ENCODE results near the gene SCN11A. TPM values are rescaled to one million over a fixed set of nuclear protein-coding genes. Genes with fewer than 3 reads are reported as not detected.
"Not testable (repeated sequence)": the region's sequence is repeated elsewhere in the genome, so short reads cannot be mapped to it uniquely, and the experiment has no call there.

SCN11A gene
- total RNA-seq, 4 donors from 2014 or later: 0.04 TPM; not detected in 3

DNA sequence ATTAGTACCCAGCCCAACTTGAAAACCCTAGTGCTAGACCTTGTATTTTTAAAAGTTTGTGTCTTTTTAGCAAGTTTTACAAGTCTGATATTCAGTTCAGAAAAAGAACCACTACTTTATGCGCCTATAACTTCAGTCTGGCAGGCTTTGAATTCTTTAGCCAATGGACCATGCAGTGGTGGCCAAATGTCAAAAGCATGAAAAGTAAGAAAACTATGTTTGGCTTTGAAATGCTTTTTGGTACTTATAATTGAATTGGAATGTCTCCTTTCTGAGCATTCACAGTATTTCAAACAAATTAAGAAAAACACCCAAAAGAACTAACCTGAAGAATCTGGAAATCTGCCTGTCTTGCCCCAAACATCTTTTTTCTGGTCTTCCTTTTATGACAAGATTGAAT, 12.9 kb upstream of the SCN11A start:
- H3K36me3 ChIP-seq: peaks cover 0 to 27% of the 10 kb centered on the region in 2 donors
- intact Hi-C loops (cut with DNase I; ENCODE audit: low total_unique reads) (no loop called here), in situ Hi-C loops (cut with MboI; ENCODE audit: low sequenced_read_pairs in 4 of 4) (no loop called here)
- TF ChIP-seq POLR2A (IDR thresholded peaks at IDR 0.05): no peak
- TF ChIP-seq, protein P1, sequence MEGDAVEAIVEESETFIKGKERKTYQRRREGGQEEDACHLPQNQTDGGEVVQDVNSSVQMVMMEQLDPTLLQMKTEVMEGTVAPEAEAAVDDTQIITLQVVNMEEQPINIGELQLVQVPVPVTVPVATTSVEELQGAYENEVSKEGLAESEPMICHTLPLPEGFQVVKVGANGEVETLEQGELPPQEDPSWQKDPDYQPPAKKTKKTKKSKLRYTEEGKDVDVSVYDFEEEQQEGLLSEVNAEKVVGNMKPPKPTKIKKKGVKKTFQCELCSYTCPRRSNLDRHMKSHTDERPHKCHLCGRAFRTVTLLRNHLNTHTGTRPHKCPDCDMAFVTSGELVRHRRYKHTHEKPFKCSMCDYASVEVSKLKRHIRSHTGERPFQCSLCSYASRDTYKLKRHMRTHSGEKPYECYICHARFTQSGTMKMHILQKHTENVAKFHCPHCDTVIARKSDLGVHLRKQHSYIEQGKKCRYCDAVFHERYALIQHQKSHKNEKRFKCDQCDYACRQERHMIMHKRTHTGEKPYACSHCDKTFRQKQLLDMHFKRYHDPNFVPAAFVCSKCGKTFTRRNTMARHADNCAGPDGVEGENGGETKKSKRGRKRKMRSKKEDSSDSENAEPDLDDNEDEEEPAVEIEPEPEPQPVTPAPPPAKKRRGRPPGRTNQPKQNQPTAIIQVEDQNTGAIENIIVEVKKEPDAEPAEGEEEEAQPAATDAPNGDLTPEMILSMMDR (IDR thresholded peaks at IDR 0.05 in 4 of 5, conservative IDR thresholded peaks at IDR 0.05 in 1 of 5): no peak
- H3K4me1 ChIP-seq: no peaks in the 10 kb centered on the region
- H3K4me3 ChIP-seq: no peak overlapping the region
- ATAC-seq (no peak), DNase-seq (no peak)
- H3K27ac ChIP-seq: no peak overlapping the region
- no peaks in the 10 kb centered on the region for H3K9me3 ChIP-seq
- H3K27me3 ChIP-seq: no peaks in the 10 kb centered on the region

DNA sequence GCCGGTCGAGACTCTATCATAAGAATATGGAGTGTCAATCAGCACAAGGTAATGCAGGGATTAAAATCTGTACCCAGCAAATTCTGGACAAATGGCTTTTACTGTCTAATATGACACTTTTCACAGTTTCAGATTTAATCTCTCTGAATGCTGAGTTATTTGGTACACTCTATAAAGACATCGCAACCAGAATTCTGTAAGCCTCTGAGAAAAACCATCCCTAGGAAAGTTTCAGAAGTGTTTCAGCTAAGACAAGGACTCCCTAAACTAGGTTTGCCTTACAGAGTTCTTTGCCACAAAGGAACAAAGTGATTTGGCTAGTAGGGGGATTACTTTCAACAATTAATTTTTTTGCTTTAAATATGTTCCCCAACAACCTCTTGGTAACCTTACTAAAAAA, 11.4 kb upstream of the SCN11A start:
- Histone ChIP-seq H3K27ac (no peak overlapping the region), H3K4me1 (no peaks in the 10 kb centered on the region), H3K4me3 (no peak overlapping the region), H3K27me3 (no peaks in the 10 kb centered on the region), H3K36me3 (peaks cover 0 to 18% of the 10 kb centered on the region in 2 donors), H3K9me3 (no peaks in the 10 kb centered on the region)
- ATAC-seq (no peak), DNase-seq (no peak)
- TF ChIP-seq, protein P1 (IDR thresholded peaks at IDR 0.05 in 4 of 5, conservative IDR thresholded peaks at IDR 0.05 in 1 of 5): no peak
- no peak for TF ChIP-seq POLR2A (IDR thresholded peaks at IDR 0.05)
- in situ Hi-C loops (cut with MboI; ENCODE audit: low sequenced_read_pairs in 4 of 4): no loop called here
- intact Hi-C loops (cut with DNase I; ENCODE audit: low total_unique reads): no loop called here

DNA sequence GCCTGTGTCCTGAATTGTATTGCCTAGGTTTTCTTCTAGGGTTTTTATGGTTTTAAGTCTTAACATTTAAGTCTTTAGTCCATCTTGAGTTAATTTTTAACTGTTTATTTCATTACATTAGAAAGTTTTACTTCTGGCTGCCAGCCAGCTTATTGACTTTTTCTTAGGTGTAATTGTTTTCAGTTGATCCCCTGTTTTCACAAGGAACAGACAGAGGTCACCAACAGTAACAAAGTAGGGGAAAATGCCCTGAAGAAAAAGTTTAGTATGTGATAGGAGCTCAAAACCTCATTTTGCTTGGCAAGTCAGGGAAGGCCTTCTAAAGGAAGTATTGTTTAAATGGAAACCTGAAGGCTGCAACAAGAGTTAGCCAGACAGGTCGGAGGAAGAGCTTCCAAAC, 10.4 kb upstream of the SCN11A start:
- DNase-seq: no peak
- in situ Hi-C loops (cut with MboI; ENCODE audit: low sequenced_read_pairs in 4 of 4): no loop called here
- no peaks in the 10 kb centered on the region for H3K9me3 ChIP-seq
- intact Hi-C loops (cut with DNase I; ENCODE audit: low total_unique reads): no loop called here
- ATAC-seq: no peak
- no peak for TF ChIP-seq POLR2A (IDR thresholded peaks at IDR 0.05)
- TF ChIP-seq, protein P1 (IDR thresholded peaks at IDR 0.05 in 4 of 5, conservative IDR thresholded peaks at IDR 0.05 in 1 of 5): no peak
- no peaks in the 10 kb centered on the region for H3K27me3 ChIP-seq
- no peak overlapping the region for H3K27ac ChIP-seq
- peaks cover 0 to 9% of the 10 kb centered on the region in 2 donors for H3K36me3 ChIP-seq
- no peak overlapping the region for H3K4me3 ChIP-seq
- peaks cover 0 to under 1% of the 10 kb centered on the region in 2 donors for H3K4me1 ChIP-seq

DNA sequence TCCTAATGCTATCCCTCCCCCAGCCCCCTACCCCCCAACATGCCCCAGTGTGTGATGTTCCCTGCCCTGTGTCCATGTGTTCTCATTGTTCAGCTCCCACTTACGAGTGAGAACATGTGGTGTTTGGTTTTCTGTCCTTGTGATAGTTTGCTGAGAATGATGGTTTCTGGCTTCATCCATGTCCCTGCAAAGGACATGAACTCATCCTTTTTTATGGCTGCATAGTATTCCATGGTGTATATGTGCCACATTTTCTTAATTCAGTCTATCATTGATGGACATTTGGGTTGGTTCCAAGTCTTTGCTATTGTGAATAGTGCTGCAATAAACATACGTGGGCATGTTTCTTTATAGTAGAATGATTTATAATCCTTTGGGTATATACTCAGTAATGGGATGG, 9.5 kb upstream of the SCN11A start:
- DNase-seq; H3K4me1 ChIP-seq; ATAC-seq; H3K36me3 ChIP-seq; intact Hi-C loops (cut with DNase I; ENCODE audit: low total_unique reads); H3K27ac ChIP-seq; in situ Hi-C loops (cut with MboI; ENCODE audit: low sequenced_read_pairs in 4 of 4); H3K27me3 ChIP-seq; H3K4me3 ChIP-seq; H3K9me3 ChIP-seq: not testable (repeated sequence)

DNA sequence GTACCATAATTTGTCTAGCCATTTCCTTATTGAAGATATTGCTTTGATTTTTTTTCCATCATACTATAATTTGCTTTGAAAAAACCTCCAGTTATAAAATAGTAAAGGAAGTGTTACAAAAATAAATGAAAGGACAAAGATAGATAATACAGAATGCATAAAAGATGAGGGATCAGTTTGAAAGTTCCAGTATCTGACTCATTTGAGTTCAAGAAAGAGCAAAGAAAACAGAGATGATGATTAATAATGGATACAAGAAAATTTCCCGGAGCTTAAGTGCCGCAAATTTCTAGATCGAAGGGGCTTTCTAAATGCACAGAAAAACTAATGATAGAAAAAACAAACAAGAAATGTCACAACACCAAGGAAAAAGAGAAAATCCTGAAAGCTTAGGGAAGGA, 4.4 kb upstream of the SCN11A start:
- DNase-seq (no peak), ATAC-seq (no peak)
- Histone ChIP-seq H3K9me3 (no peaks in the 10 kb centered on the region), H3K36me3 (no peaks in the 10 kb centered on the region), H3K27me3 (no peaks in the 10 kb centered on the region), H3K27ac (no peak overlapping the region), H3K4me1 (peaks cover 22 to 23% of the 10 kb centered on the region in 2 donors), H3K4me3 (no peak overlapping the region)
- intact Hi-C loops (cut with DNase I; ENCODE audit: low total_unique reads): no loop called here
- in situ Hi-C loops (cut with MboI; ENCODE audit: low sequenced_read_pairs in 4 of 4): no loop called here
- TF ChIP-seq, protein P1 (IDR thresholded peaks at IDR 0.05 in 4 of 5, conservative IDR thresholded peaks at IDR 0.05 in 1 of 5): no peak
- TF ChIP-seq POLR2A (IDR thresholded peaks at IDR 0.05): no peak
